PC-3 (cell line): Measurements from ENCODE around the gene CST6.

Source experiments
- CTCF ChIP-seq: fragments of 300-600 bp; sonication (generic); conservative IDR thresholded peaks from 2 replicates; pipeline ENCODE4 v1.5.1; 2017; ENCODE audit warnings: antibody characterized with exemption, low read depth, mild to moderate bottlenecking, low read length
- EZH2 ChIP-seq: fragments of 300-600 bp; sonication (generic); IDR thresholded peaks from one replicate; pipeline ENCODE4 v1.6.1; 2017; ENCODE audit warnings: antibody characterized with exemption, mild to moderate bottlenecking, low read length; ENCODE audit not compliant: unreplicated experiment
- EZH2phosphoT487 ChIP-seq: fragments of 300-600 bp; sonication (generic); IDR thresholded peaks from 2 replicates; pipeline ENCODE4 v1.6.1; 2018; ENCODE audit warnings: mild to moderate bottlenecking, antibody characterized with exemption, low read length, borderline replicate concordance

- TF ChIP-seq CTCF: no peak
- TF ChIP-seq EZH2phosphoT487: no peak
- TF ChIP-seq EZH2: no peak
Measured at GRCh38 chr11:66036334-66036710, 24.5 kb downstream of the CST6 start.
